ENCODE measurements around the gene FOXJ2.

DNA sequence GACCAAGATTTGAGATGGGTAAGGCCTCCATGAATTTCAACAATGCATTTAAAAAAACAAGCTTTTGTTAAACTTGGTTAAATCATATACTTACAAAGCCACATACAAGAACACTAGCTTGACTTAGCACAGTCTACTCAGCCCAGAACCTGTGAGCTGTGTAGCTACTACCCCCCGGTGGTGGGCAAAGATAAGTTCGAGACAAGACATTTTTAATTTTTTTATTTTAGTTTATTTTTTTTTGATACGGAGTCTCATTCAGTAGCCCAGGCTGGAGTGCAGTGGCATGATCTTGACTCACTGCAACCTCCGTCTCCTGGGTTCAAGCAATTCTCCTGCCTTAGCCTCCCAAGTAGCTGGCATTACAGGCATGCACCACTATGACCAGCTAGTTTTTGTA is 45.9 kb downstream of the FOXJ2 start:
- peak in 1 of 4 experiments; percentile 24 for TF ChIP-seq CTCF (IDR thresholded peaks at IDR 0.05)
- no peak for TF ChIP-seq POLR2A (IDR thresholded peaks at IDR 0.05)

Measured in uterus (tissue), 2 donors.